Ishikawa (cell line): Measurements from ENCODE around the gene OSBPL10.

Source experiments
- EGR1 ChIP-seq: IDR thresholded peaks from 2 replicates; pipeline ENCODE4 v1.6.1; 2012
- EP300 ChIP-seq: IDR thresholded peaks from 2 replicates; pipeline ENCODE4 v1.6.1; 2012; ENCODE audit warnings: borderline replicate concordance
- FOXM1 ChIP-seq: IDR thresholded peaks from 2 replicates; pipeline ENCODE4 v1.6.1; 2012; ENCODE audit warnings: low read depth, borderline replicate concordance
- TCF12 ChIP-seq: IDR thresholded peaks from 2 replicates; pipeline ENCODE4 v1.6.1; 2012; ENCODE audit warnings: low read depth
- TF ChIP-seq, protein P1 (sequence below): IDR thresholded peaks from 2 replicates; pipeline ENCODE4 v1.6.1; 2012

DNA sequence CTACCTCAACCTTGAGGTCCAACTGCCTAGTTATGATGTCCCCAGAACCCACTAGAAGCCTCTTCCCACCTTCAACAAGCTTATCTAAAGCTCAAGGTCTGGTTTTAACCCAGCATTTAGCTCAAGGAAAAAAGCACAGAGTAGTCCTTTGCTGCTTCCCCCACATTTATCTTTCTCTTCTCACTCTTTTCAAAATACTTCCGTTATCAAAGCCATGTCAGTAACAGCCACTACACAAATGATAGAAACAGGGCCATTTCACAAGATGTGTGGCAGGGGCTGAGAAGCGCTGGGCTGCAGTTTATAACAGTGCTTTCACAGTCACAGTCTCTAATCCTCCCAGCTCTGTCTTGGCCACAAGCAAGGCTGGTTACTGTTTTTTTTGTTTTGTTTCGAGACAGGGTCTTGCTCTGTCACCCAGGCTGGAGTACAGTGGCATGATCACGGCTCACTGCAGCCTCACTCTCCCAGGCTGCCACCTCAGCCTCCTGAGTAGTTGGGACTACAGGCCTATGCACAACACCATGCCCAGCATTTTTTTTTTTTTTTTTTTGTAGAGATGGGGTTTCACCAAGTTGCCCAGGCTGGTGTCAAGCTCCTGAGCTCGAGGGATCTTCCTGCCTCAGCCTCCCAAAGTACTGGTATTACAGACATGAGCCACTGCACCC is 218.8 kb downstream of the OSBPL10 start:
- TF ChIP-seq, protein P1, sequence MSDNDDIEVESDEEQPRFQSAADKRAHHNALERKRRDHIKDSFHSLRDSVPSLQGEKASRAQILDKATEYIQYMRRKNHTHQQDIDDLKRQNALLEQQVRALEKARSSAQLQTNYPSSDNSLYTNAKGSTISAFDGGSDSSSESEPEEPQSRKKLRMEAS: no peak
- TF ChIP-seq FOXM1: no peak
- no peak for TF ChIP-seq TCF12
- TF ChIP-seq EP300: no peak
- no peak for TF ChIP-seq EGR1
